Breast epithelium (tissue), 3 donors: Measurements from ENCODE around the gene MET.

Experiments used
- CTCF ChIP-seq, 3 donors: fragments of 450-650 bp; IDR thresholded peaks; one replicate each; pipeline ENCODE4 v1.5.1; 2016 to 2017; ENCODE audit warnings: antibody characterized with exemption in 3 of 3, mild to moderate bottlenecking in 3 of 3, moderate library complexity in 3 of 3
- POLR2A ChIP-seq: fragments of 450-650 bp; IDR thresholded peaks from one replicate; pipeline ENCODE4 v1.6.1; 2016; ENCODE audit warnings: antibody characterized with exemption, mild to moderate bottlenecking, moderate library complexity
- POLR2AphosphoS5 ChIP-seq, 3 donors: sonication (generic); formaldehyde crosslinking; IDR thresholded peaks; one replicate each; pipeline ENCODE4 v1.6.1; 2017; ENCODE audit warnings: antibody characterized with exemption in 3 of 3

DNA sequence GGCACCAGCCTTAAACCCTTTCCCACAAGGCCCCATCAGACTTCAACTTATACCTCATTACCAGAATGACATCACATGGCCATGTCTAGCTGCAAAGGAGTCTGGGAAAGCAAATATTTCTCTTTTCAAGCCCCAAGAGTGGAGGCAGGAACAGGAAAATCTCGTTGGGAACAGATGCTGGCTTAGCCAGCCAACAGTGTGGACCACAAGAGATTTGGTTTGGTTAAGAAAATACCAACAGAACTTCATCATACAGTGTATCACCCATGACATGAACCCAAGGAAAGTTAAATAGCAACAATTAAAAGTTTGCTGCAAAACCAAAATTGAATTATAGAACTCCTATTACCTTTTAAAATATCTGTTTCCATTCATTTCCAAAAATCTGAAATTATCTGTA, 2.2 kb upstream of the MET start:
- TF ChIP-seq POLR2A = no peak
- no peak for TF ChIP-seq CTCF (IDR thresholded peaks at IDR 0.05)
- no peak for TF ChIP-seq POLR2AphosphoS5 (IDR thresholded peaks at IDR 0.05)
